PC-9 (cell line): ENCODE measurements around the gene GPSM1. TPM values are rescaled to one million over a fixed set of nuclear protein-coding genes. Genes with fewer than 3 reads are reported as not detected.
"Not testable (repeated sequence)": the region's sequence is repeated elsewhere in the genome, so short reads cannot be mapped to it uniquely, and the experiment has no call there.

ENCODE experiments used
- BruUV-seq: library from RNA; stranded (reverse); fragments of 400-500 nt; replicated peaks from 2 replicates; lab custom pipeline; 2021; lab: Mats Ljungman, UMichigan
- CTCF ChIA-PET: fragments of 300-600 bp; sonication (Branson Sonifier 250); formaldehyde crosslinking; loops from one replicate; lab custom pipeline; 2022; ENCODE audit warnings: antibody characterized with exemption; lab: Charles Lee
- POLR2A ChIA-PET: fragments of 300-600 bp; sonication (Branson Sonifier 250); formaldehyde crosslinking; loops from one replicate; lab custom pipeline; 2022; ENCODE audit warnings: antibody characterized with exemption; ENCODE audit not compliant: unreplicated experiment; lab: Charles Lee
- DNase-seq, 2 experiments: peaks; one replicate each; pipeline versions ENCODE4 v3.0.0 to v3.0.0-alpha.2; 2015 to 2022; ENCODE audit warnings: mixed read lengths in 1 of 2
- H2AFZ ChIP-seq: fragments of 200-600 bp; sonication (generic); 2 replicates; pipeline ENCODE4 v1.8.1; 2017; ENCODE audit warnings: antibody characterized with exemption
- H3F3A ChIP-seq: fragments of 200-600 bp; sonication (generic); 2 replicates; pipeline ENCODE4 v1.8.1; 2017; ENCODE audit warnings: antibody characterized with exemption, mild to moderate bottlenecking, low read depth; ENCODE audit not compliant: insufficient read depth
- H3K27ac ChIP-seq: fragments of 200-600 bp; sonication (generic); 2 replicates; pipeline ENCODE4 v1.6.1; 2016; ENCODE audit warnings: mixed run types
- H3K27me3 ChIP-seq: fragments of 200-600 bp; sonication (generic); 2 replicates; pipeline ENCODE4 v1.6.1; 2016; ENCODE audit warnings: low read depth, mixed run types; ENCODE audit not compliant: insufficient read depth
- H3K36me3 ChIP-seq: fragments of 200-600 bp; sonication (generic); 2 replicates; pipeline ENCODE4 v1.6.1; 2016; ENCODE audit warnings: low read depth, mixed run types
- H3K4me1 ChIP-seq: fragments of 200-600 bp; sonication (generic); replicated peaks from 2 replicates; pipeline ENCODE4 v1.6.1; 2016; ENCODE audit warnings: mixed run types; ENCODE audit not compliant: insufficient read depth
- H3K4me2 ChIP-seq: fragments of 200-600 bp; sonication (generic); 2 replicates; pipeline ENCODE4 v1.6.1; 2017; ENCODE audit warnings: mixed run types
- H3K4me3 ChIP-seq: fragments of 200-600 bp; sonication (generic); 2 replicates; pipeline ENCODE4 v1.6.1; 2016; ENCODE audit warnings: mixed run types
- H3K79me2 ChIP-seq: fragments of 200-600 bp; sonication (generic); 2 replicates; pipeline ENCODE4 v1.6.1; 2017; ENCODE audit warnings: low read depth, mixed run types
- H3K9me2 ChIP-seq: fragments of 200-600 bp; sonication (generic); 2 replicates; pipeline ENCODE4 v1.8.1; 2017; ENCODE audit warnings: mild to moderate bottlenecking; ENCODE audit not compliant: insufficient read depth
- H3K9me3 ChIP-seq: fragments of 200-600 bp; sonication (generic); 2 replicates; pipeline ENCODE4 v1.8.1; 2016; ENCODE audit warnings: low read depth; ENCODE audit not compliant: insufficient read depth
- H4K20me1 ChIP-seq: fragments of 200-600 bp; sonication (generic); 2 replicates; pipeline ENCODE4 v1.8.1; 2017; ENCODE audit not compliant: insufficient read depth
- CTCF ChIP-seq: fragments of 200-600 bp; sonication (generic); conservative IDR thresholded peaks from 2 replicates; pipeline ENCODE4 v1.6.1; 2017; ENCODE audit warnings: mixed run types, antibody characterized with exemption, mild to moderate bottlenecking, moderate library complexity
- EZH2 ChIP-seq: fragments of 200-600 bp; sonication (generic); IDR thresholded peaks from 2 replicates; pipeline ENCODE4 v1.8.0; 2017; ENCODE audit warnings: antibody characterized with exemption, low read depth
- intact Hi-C: fragments of 100-400 bp; cut with micrococcal nuclease; formaldehyde crosslinking; loops from one replicate; pipeline ENCODE4 v1.10.0; 2022; ENCODE audit not compliant: unreplicated experiment
- total RNA-seq: library from RNA; stranded (reverse); gene quantifications from 2 replicates; pipeline ENCODE4 v1.2.3, GENCODE V29; 2021

GPSM1 gene
- total RNA-seq, 1 experiment from 2014 or later, result 5.5 TPM

DNA sequence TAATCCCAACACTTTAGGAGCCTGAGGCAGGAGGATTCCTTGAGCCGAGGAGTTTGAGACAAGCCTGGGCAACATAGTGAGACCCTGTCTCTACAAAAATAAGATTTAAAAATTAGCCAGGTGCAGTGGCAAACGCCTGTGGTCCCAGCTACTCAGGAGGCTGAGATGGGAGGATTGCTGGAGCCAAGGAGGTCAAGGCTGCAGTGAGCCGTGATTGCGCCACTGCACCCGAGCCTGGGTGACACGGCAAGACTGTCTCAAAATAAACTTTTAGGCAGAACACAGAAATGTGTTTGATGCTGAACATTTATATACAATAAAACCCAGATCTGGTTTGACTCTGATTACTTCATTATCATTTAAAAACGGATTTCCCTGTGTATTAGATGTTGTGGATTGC, 78.1 kb downstream of the GPSM1 start:
- no peaks in the 10 kb centered on the region for H3K27me3 ChIP-seq
- H3F3A ChIP-seq, result peaks cover 22% of the 10 kb centered on the region; the same call in 1 of the 2 replicates
- no peak for TF ChIP-seq EZH2
- TF ChIP-seq CTCF, result no peak
- H3K79me2 ChIP-seq, result peaks cover 19% of the 10 kb centered on the region
- no peak overlapping the region for H3K4me2 ChIP-seq
- no peak overlapping the region for H3K4me3 ChIP-seq
- no peak overlapping the region for H2AFZ ChIP-seq
- H3K9me3 ChIP-seq, result no peaks in the 10 kb centered on the region
- H3K4me1 ChIP-seq, result peaks cover 12% of the 10 kb centered on the region
- H3K9me2 ChIP-seq, result no peaks in the 10 kb centered on the region
- CTCF ChIA-PET, result no interaction called here
- no TSS peak for BruUV-seq
- intact Hi-C loops, result no loop called here
- H3K36me3 ChIP-seq, result peaks cover 9% of the 10 kb centered on the region
- no peak overlapping the region for H3K27ac ChIP-seq
- POLR2A ChIA-PET, result no interaction called here
- no peaks in the 10 kb centered on the region; the same call in none of the 2 replicates for H4K20me1 ChIP-seq
- DNase-seq, result no peak

DNA sequence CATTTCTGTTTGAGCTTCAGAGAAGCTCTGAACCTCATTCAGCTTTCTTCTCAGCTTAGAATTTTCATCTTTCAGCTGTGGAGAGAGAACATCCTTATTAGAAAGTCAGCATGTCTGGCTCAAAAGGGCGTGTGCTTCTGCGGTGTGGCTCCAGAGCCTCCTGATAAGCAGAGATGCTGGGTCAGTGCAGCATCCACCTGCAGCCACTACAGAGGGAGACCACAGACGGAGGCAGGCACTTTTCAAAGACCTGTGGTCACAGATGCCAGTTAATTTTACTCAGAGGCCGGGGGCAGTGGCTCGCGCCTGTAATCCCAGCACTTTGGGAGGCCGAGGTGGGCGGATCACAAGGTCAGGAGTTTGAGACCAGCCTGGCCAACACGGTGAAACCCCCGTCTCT, 78.6 kb downstream of the GPSM1 start:
- H3K27ac ChIP-seq, H3K9me3 ChIP-seq, intact Hi-C loops, H3K36me3 ChIP-seq, H3K9me2 ChIP-seq, H3K27me3 ChIP-seq, BruUV-seq, H3K4me2 ChIP-seq, H4K20me1 ChIP-seq, POLR2A ChIA-PET, DNase-seq, H3K4me1 ChIP-seq, H2AFZ ChIP-seq, H3K4me3 ChIP-seq, CTCF ChIA-PET: not testable (repeated sequence)
- Histone ChIP-seq H3F3A (peaks cover 18% of the 10 kb centered on the region; the same call in 1 of the 2 replicates), H3K79me2 (peaks cover 23% of the 10 kb centered on the region)

GRCh38 chr9:136407061-136407460, 79.7 kb downstream of the GPSM1 start:
- H3K9me2 ChIP-seq, intact Hi-C loops, H3K9me3 ChIP-seq, POLR2A ChIA-PET, H3K36me3 ChIP-seq, BruUV-seq, H3K4me3 ChIP-seq, DNase-seq, H2AFZ ChIP-seq, H3K27ac ChIP-seq, H3K4me2 ChIP-seq, H3K27me3 ChIP-seq, CTCF ChIA-PET: not testable (repeated sequence)
- peaks cover 10% of the 10 kb centered on the region for H4K20me1 ChIP-seq
- H3K4me1 ChIP-seq, result peaks cover 16% of the 10 kb centered on the region; the same call in 1 of the 2 replicates
- peaks cover 18% of the 10 kb centered on the region; the same call in 1 of the 2 replicates for H3F3A ChIP-seq
- peaks cover 35% of the 10 kb centered on the region for H3K79me2 ChIP-seq

DNA sequence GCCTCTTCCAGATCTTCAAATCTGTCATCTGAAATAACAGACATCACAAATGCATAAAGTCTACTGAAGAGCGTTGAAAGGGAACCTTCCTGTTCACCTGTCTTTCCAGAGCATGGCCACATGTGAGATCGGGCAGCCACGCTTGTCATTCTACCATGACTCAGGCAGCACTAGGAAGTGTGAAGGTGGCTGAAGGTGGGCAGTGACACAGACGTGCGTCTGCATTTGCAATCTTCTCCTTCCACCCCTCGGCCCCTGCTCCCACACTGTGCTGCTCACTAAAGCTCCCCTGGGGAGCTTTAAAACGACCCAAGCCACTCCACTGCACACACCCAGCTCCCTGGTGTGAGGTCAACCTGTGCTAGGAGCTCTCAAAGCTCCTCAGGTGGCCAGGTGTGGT, 80.6 kb downstream of the GPSM1 start:
- no peak overlapping the region for H3K27ac ChIP-seq
- no peak overlapping the region for H2AFZ ChIP-seq
- ChIA-PET POLR2A (no interaction called here), CTCF (no interaction called here)
- H3K9me3 ChIP-seq, result no peaks in the 10 kb centered on the region
- H4K20me1 ChIP-seq, result peaks cover 17% of the 10 kb centered on the region
- TF ChIP-seq CTCF (no peak), EZH2 (no peak)
- DNase-seq, result no peak
- peaks cover 12% of the 10 kb centered on the region for H3K36me3 ChIP-seq
- H3K4me1 ChIP-seq, result peaks cover 17% of the 10 kb centered on the region; the same call in 1 of the 2 replicates
- H3F3A ChIP-seq, result peaks cover 15% of the 10 kb centered on the region; the same call in 1 of the 2 replicates
- H3K9me2 ChIP-seq, result no peaks in the 10 kb centered on the region
- H3K27me3 ChIP-seq, result no peaks in the 10 kb centered on the region
- no TSS peak for BruUV-seq
- H3K4me2 ChIP-seq, result no peak overlapping the region
- intact Hi-C loops, result no loop called here
- no peak overlapping the region for H3K4me3 ChIP-seq
- H3K79me2 ChIP-seq, result peaks cover 43% of the 10 kb centered on the region

Other genes starting within 250 kb of the GPSM1 start
- gene NACC2, start 232.2 kb upstream of the GPSM1 start, total RNA-seq, result 22.4 and 23.8 TPM in 2 replicates
- 73.8 and 75.3 TPM in 2 replicates for gene TMEM250, start 208.7 kb upstream of the GPSM1 start, total RNA-seq
- 0.22 and 0.43 TPM in 2 replicates for gene LHX3, start 122.4 kb upstream of the GPSM1 start, total RNA-seq
- gene QSOX2, start 81.7 kb upstream of the GPSM1 start, total RNA-seq, result 34.6 and 40.8 TPM in 2 replicates
- gene CCDC187, start 23.4 kb upstream of the GPSM1 start, total RNA-seq, result 2.7 and 5.2 TPM in 2 replicates
- gene DNLZ, start 36.2 kb downstream of the GPSM1 start, total RNA-seq, result 9.1 and 19.1 TPM in 2 replicates
- 13.6 and 14.0 TPM in 2 replicates for gene CARD9, start 46.1 kb downstream of the GPSM1 start, total RNA-seq
- gene SNAPC4, start 72.6 kb downstream of the GPSM1 start, total RNA-seq, result 13.3 and 14.4 TPM in 2 replicates
- gene ENTR1, start 83.1 kb downstream of the GPSM1 start, total RNA-seq, result 67.9 and 82.9 TPM in 2 replicates
- 78.1 and 86.5 TPM in 2 replicates for gene PMPCA, start 83.1 kb downstream of the GPSM1 start, total RNA-seq
- 18.2 and 22.5 TPM in 2 replicates for gene INPP5E, start 112.3 kb downstream of the GPSM1 start, total RNA-seq
- 81.8 and 90.1 TPM in 2 replicates for gene SEC16A, start 155.5 kb downstream of the GPSM1 start, total RNA-seq
- gene NOTCH1, start 218.5 kb downstream of the GPSM1 start, total RNA-seq, result 39.2 and 51.4 TPM in 2 replicates